Measurements from ENCODE around the gene IRX6.

- TF ChIP-seq RFX5 (IDR thresholded peaks at IDR 0.05; ENCODE audit: borderline replicate concordance, low read depth, low read length) (no peak), KDM5A (IDR thresholded peaks at IDR 0.05; ENCODE audit: low read length) (no peak), CTCF (IDR thresholded peaks at IDR 0.05; ENCODE audit: control extremely low read depth in 1 of 3, insufficient read depth in 1 of 3, low read depth in 1 of 3, low read length in 3 of 3) (no peak), SIN3A (conservative IDR thresholded peaks at IDR 0.05 in 1 of 2, IDR thresholded peaks at IDR 0.05 in 1 of 2; ENCODE audit: low read depth in 1 of 2, low read length in 2 of 2) (no peak), POLR2A (IDR thresholded peaks at IDR 0.05; ENCODE audit: control extremely low read depth in 1 of 2, low read depth in 2 of 2, low read length in 2 of 2) (no peak), SAP30 (IDR thresholded peaks at IDR 0.05; ENCODE audit: insufficient read depth, insufficient replicate concordance, low read length) (no peak), TEAD4 (IDR thresholded peaks at IDR 0.05; ENCODE audit: low read depth, low read length) (no peak), TBP (IDR thresholded peaks at IDR 0.05; ENCODE audit: low read depth, low read length) (no peak)
Measured at GRCh38 chr16:55280587-55280986, 43.4 kb upstream of the IRX6 start.
